Superior temporal gyrus (tissue), 1 donor: ENCODE measurements around the gene EEFSEC.
A peak's percentile ranks its signal among the peaks of the same experiment; 100 is the strongest.
"Not testable (repeated sequence)": the region's sequence is repeated elsewhere in the genome, so short reads cannot be mapped to it uniquely, and the experiment has no call there.

Experiments used
- DNase-seq: peaks from one replicate; pipeline ENCODE4 v3.0.0-alpha.2; 2016; ENCODE audit errors: extremely low spot score

The EEFSEC gene

GRCh38 chr3:128152419-128153155 is 694 bp upstream of the EEFSEC start:
- DNase-seq, result no peak

DNA sequence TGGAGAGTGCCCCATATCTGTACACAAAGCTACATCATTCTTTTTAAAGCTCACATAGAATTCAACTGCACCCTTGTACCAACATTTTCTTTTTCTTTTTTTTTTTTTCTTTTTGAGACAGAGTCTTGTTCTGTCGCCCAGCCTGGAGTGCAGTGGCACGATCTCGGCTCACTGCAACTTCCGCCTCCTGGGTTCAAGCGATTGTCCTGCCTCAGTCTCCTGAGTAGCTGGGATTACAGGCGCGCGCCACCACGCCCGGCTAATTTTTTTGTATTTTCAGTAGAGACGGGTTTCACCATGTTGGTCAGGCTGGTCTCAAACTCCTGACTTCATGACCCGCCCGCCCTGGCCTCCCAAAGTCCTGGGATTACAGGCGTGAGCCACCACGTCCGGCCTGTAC is 1.1 kb downstream of the EEFSEC start:
- DNase-seq, result not testable (repeated sequence)

DNA sequence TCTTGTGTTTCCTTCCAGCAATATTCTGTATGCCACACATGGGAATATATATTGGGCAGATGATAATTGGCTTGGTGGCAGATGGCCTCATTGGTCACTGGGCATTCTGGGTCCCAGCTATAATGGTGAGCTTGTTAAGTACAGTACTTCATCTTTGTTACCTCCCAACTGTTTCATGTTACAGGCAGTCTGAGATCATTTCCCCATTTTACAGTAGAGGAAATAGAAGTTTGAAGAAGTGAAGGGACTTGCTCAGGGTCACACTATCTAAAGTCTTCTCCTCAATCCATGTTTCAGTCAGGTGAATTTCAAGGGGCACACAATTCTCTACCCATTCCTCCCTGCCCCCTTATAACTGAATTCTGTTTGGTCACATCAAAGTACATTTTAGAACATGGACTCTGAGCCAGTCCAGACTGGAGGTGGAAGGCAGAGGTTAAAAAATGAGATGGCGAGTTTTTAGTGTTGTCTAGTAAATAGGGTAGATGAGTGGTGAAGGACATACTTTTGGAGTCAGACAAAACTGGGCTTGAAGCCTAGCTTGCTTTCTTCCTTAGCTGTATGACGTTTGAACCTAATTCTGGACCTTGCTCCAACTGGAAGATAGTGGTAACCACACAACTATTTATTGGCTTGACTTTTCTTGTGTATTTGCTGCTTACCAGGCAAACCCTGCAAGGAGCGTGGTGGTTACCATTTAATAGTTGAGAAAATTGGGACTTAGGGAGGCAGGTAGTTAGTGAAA is 2.5 kb downstream of the EEFSEC start:
- DNase-seq, result no peak

GRCh38 chr3:128160661-128161060 is 7.4 kb downstream of the EEFSEC start:
- DNase-seq, result no peak

- no peak for DNase-seq
These were observed 10.2 kb downstream of the EEFSEC start for GRCh38 chr3:128163432-128163831.

DNA sequence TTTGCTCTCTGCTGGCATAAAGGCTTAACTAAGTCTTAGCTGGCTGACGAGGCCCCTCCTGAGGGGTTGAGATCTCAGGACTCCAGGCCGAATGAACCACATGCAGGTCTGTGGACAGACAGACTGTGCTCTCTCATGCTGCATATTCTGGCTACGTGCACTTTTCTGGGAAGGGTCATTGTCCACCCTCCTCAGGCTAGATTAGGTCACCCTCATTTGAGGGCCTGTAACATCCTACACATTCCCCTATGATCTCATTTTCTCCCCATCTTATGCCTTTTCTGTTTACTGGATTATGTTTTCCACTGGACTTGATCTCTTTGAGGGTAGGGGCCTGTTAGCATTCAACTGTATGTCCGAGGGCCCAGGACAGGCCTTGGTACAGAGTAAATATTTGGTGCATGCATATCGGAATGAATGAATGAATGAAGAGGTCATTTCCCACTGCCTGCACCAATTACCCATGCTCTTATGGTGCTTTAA is 13.7 kb downstream of the EEFSEC start:
- no peak for DNase-seq

DNA sequence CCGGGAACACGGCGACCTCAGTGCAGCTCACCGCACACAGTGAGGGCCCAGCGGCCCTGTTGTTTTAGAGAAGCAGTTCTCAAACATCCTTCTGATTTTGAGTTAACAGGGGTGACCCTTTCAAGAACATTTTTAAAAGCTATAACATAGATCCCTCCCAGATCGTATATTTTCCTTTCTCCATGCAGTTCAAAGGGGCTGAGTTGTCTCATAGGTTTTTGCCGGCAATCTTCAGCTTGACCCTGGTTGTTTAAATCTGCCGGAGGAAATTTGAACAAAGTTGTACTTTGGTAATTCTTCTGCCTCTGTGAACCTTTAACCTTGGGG is 14.3 kb downstream of the EEFSEC start:
- DNase-seq, result no peak

- no peak for DNase-seq
These were observed 14.8 kb downstream of the EEFSEC start for GRCh38 chr3:128167973-128168674.

- no peak for DNase-seq
These were observed 15.6 kb downstream of the EEFSEC start for GRCh38 chr3:128168836-128169235.

- DNase-seq, result peak; percentile 89
These were observed 17.7 kb downstream of the EEFSEC start for GRCh38 chr3:128170866-128171516.

DNA sequence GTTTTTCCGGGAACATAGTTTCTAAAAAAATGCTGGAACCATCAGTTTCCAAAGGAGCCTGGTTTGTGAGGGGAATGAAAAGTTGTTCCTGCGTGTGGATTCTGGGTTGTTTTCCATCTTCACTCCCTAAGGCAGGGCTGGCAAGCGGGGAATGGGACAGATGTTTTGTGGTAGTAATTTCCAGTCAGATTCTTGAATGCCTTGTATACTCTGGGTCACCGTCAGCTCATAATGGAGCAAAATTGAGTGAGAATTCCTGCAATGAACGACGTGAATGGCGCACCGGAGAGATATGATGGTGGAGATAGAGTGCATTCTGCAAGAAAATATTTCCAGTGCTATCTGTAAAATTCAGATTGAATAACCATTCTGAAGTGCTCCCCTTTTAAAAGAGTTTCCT is 19.9 kb downstream of the EEFSEC start:
- DNase-seq, result no peak

DNA sequence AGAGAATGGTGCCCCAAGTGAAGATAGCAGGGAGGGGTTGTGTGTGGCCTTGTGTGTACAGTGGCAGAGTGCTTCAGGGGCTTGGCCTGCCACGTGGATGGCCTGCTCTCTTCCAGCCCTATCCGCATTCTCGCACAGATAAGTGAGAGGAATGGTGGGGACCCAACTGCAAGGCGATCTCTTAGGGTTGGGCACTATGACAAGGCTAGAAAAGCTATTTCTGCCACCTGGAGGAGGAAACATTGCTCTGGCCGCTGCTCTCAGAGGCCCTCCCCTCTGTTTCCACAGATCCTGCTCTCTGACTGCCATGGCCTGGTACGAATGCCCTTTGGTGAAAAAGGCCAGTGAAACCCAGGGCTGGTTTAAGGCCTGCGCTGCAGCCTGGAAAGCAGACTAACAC is 20.6 kb downstream of the EEFSEC start:
- DNase-seq, result no peak

DNA sequence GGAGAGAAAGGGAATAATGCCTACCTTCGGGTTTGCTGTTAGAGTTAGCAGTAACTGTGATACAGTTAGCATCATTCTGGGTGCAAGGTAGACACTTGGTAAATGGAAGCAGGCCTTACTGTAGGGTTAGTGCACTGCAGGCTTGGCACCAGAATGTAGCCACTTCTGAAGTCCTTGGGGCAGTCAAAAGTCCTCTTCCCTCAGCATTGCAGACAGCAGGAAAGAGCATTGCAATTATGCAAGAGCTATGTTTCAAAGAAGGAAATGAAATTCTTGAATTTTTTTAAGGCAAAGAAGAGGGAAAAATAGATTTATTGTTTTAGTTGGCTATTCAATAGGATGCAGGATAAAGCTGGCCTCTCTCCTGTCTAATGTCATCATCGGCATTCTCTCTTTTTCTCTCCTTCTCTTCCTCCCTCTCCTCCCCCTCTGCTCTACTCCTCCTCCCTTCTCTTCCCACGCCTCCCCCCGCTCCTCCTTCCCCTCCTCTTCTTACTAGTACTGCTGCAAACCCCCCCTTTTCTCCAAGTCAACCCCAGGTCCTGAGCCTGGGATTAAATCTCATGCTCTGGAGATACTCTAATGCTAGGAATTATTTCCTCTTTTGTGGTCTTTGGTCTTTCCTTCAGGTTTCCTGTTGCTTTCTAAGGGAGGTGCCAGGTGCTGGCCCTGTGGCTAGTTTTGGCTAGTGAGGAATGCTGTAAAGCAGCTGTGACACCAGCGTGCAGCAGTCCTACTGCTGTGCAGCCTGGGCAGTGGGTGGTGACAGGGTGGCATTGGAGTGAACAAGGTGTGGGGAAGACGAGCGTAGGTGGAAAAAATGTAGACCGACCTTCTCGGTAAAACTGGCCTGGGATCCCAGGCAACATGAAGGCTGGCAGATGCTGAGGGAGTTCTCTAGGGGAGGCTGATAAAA is 21.7 kb downstream of the EEFSEC start:
- DNase-seq, result no peak

DNA sequence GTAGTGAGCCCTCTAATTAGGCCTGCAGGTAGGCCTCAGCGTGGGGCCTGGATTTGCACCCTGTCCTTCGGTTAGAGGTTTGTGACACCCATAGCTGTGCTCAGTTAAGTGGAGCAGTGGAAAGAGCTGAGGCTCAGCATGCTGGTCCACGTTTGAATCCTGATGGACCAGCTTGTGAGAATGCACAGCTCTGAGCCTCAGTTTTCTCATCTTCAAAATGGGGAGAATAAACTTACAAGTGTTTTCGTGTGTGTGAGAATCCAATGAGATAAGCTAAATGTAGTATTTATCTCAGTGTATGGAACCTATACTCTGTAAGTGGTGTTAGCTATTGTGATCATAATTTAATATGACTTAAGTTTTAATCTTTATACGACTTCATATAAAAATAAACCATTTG is 22.5 kb downstream of the EEFSEC start:
- DNase-seq, result no peak

- DNase-seq, result no peak
These were observed 23.1 kb downstream of the EEFSEC start for GRCh38 chr3:128176276-128176833.

- no peak for DNase-seq
These were observed 24.6 kb downstream of the EEFSEC start for GRCh38 chr3:128177865-128178264.

GRCh38 chr3:128178782-128179483 is 25.7 kb downstream of the EEFSEC start:
- DNase-seq, result no peak

DNA sequence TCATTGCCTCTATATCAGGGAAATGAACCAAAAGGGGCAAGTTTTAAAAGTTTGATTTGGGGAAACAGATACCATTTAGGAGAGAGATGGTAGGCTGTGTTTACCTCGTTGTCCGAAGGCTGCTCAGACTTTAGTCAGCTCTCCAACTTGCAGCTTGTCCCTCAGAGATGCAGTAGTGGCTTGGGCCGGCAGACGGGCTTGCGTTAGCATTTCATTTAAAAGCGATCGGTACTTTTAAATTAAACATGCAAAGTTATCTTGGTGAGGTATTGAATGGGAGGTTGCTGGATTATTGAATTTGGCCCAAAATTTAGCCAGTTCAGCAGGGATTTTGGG is 26.2 kb downstream of the EEFSEC start:
- DNase-seq, result no peak

- no peak for DNase-seq
These were observed 27.2 kb downstream of the EEFSEC start for GRCh38 chr3:128180436-128180835.

- no peak for DNase-seq
These were observed 27.6 kb downstream of the EEFSEC start for GRCh38 chr3:128180913-128181312.
